Measurements from ENCODE around the gene IFITM10.

The IFITM10 gene

GRCh38 chr11:1750481-1750839 lies at the start of gene IFITM10:
Gene IFITM10, minus strand, starts transcription at chr11:1750595. Its CDS starts 153 bp downstream, at chr11:1750442.
- H3K4me3 ChIP-seq (ENCODE audit: low read depth, low read length), result no peak within 1 kb of the TSS
- H3K27me3 ChIP-seq (ENCODE audit: insufficient read depth, low read depth, severe bottlenecking), result peaks cover 41% of the 10 kb centered on the region
- H3K9me3 ChIP-seq (ENCODE audit: severe bottlenecking), result no peaks in the 10 kb centered on the region
- no peak for DNase-seq
- no peak for TF ChIP-seq CTCF (IDR thresholded peaks at IDR 0.05; ENCODE audit: low read depth, low read length)
- H3K36me3 ChIP-seq, result no peaks in the 10 kb centered on the region; the same call in none of the 2 replicates
- no peak within 1 kb of the TSS for H3K27ac ChIP-seq

DNA sequence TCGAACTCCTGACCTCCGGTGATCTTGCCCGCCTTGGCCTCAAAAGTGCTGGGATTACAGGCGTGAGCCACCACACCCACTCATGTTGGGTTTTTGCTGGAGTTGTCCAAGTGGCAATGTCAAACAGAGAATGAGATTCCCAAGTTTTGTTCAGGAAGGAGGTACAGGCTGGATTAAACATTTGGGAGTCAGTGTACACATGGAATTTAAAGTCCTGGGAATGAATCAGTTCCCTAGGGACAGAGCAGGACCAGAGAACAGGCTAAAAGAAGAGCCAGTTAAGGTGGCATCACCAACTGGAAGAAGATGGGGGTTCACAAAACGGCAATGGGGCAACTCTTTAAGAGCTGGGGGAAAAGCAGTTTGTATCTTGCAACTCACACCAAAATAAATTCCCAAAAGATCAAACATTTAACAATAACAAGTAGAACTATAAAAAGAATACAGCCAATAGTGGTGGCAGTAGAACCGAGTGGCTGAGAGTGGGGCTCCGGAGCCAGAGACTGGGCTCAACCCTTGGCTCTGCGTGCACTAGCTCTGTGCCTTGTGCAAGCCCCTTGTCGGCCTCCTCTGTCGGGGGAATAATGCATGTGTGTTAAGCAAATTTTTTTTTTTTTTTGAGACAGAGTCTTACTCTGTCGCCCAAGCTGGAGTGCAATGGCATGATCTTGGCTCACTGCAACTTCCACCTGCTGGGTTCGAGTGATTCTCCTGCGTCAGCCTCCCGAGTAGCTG lies 47.2 kb upstream of the IFITM10 start:
- H3K9me3 ChIP-seq (ENCODE audit: severe bottlenecking), result no peaks in the 10 kb centered on the region
- H3K27me3 ChIP-seq (ENCODE audit: insufficient read depth, low read depth, severe bottlenecking), result peaks cover 87% of the 10 kb centered on the region
- no peak overlapping the region for H3K27ac ChIP-seq
- no peaks in the 10 kb centered on the region for H3K36me3 ChIP-seq
- no peak overlapping the region for H3K4me3 ChIP-seq (ENCODE audit: low read depth, low read length)
- no peak for TF ChIP-seq CTCF (IDR thresholded peaks at IDR 0.05; ENCODE audit: low read depth, low read length)
- no peak for DNase-seq

DNA sequence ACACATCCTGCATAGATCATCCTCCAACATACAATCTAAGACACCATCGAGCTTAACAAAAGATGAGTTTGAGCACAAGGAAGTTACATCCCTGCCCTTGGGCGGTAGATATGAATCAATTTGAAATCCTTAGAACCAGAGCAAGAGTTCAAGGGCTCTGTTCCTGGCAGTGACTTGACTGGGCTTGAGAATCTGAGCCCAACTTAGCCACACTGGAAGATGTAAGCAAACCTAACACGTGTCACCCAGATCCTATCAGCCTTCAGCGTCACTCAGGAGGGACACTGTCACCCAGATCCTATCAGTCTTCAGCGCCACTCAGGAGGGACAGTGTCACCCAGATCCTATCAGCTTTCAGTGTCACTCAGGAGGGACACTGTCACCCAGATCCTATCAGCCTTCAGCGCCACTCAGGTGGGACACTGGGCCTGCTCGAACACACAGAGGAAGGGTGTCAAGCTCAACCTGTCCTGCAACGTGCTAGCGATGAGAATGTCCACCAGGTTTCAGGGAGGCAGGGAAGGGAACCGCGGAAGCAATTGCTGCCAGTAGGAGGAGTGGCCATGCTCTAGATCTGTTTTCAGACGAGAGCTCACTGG lies 46.1 kb upstream of the IFITM10 start:
- H3K4me3 ChIP-seq (ENCODE audit: low read depth, low read length), result no peak overlapping the region
- no peak for DNase-seq
- H3K9me3 ChIP-seq (ENCODE audit: severe bottlenecking), result no peaks in the 10 kb centered on the region
- H3K27me3 ChIP-seq (ENCODE audit: insufficient read depth, low read depth, severe bottlenecking), result peaks cover 87% of the 10 kb centered on the region
- no peak overlapping the region for H3K27ac ChIP-seq
- no peak for TF ChIP-seq CTCF (IDR thresholded peaks at IDR 0.05; ENCODE audit: low read depth, low read length)
- H3K36me3 ChIP-seq, result no peaks in the 10 kb centered on the region

GRCh38 chr11:1793081-1793480 lies 42.7 kb upstream of the IFITM10 start:
- H3K36me3 ChIP-seq, result no peaks in the 10 kb centered on the region
- DNase-seq, result no peak
- no peak overlapping the region for H3K27ac ChIP-seq

GRCh38 chr11:1792461-1792860 lies 42.1 kb upstream of the IFITM10 start:
- TF ChIP-seq CTCF (IDR thresholded peaks at IDR 0.05; ENCODE audit: low read depth, low read length), result no peak

More at GRCh38 chr11:1793081-1793480, 42.7 kb upstream of the IFITM10 start:
- H3K4me3 ChIP-seq (ENCODE audit: low read depth, low read length), result no peak overlapping the region
- peaks cover 91% of the 10 kb centered on the region for H3K27me3 ChIP-seq (ENCODE audit: insufficient read depth, low read depth, severe bottlenecking)
- peaks cover 5% of the 10 kb centered on the region for H3K9me3 ChIP-seq (ENCODE audit: severe bottlenecking)
- no peak for TF ChIP-seq CTCF (IDR thresholded peaks at IDR 0.05; ENCODE audit: low read depth, low read length)

More at GRCh38 chr11:1792461-1792860, 42.1 kb upstream of the IFITM10 start:
- Histone ChIP-seq H3K9me3 (ENCODE audit: severe bottlenecking) (peaks cover 10% of the 10 kb centered on the region), H3K4me3 (ENCODE audit: low read depth, low read length) (no peak overlapping the region), H3K27ac (no peak overlapping the region), H3K27me3 (ENCODE audit: insufficient read depth, low read depth, severe bottlenecking) (peaks cover 85% of the 10 kb centered on the region), H3K36me3 (no peaks in the 10 kb centered on the region)
- no peak for DNase-seq

Measured in WERI-Rb-1 (cell line).